K562 (cell line): ENCODE measurements around the gene TMED4. TPM values are rescaled to one million over a fixed set of nuclear protein-coding genes. Genes with fewer than 3 reads are reported as not detected.

Source experiments
- ATF1 ChIP-seq, 2 experiments: fragments of 450-650 bp in 1 of 2; IDR thresholded peaks; 2 replicates each; pipeline ENCODE4 v1.6.1; 2016; ENCODE audit warnings: missing compliant biosample characterization in 1 of 2, missing genetic modification characterization in 1 of 2
- BRD4 ChIP-seq: fragments of 200-600 bp; sonication (generic); IDR thresholded peaks from 2 replicates; pipeline ENCODE4 v1.6.1; 2017; ENCODE audit warnings: inconsistent platforms
- CREB3 ChIP-seq: fragments of 450-650 bp; conservative IDR thresholded peaks from 2 replicates; pipeline ENCODE4 v1.6.1; 2016; ENCODE audit warnings: missing genetic modification characterization, low read depth, mild to moderate bottlenecking, missing compliant biosample characterization, moderate library complexity
- EHMT2 ChIP-seq: fragments of 450-650 bp; IDR thresholded peaks from 2 replicates; pipeline ENCODE4 v1.6.1; 2018; ENCODE audit warnings: antibody characterized with exemption
- KDM4B ChIP-seq, 2 experiments: fragments of 450-650 bp in 1 of 2; sonication (generic) in 1 of 2; IDR thresholded peaks; 2 replicates each; pipeline ENCODE4 v1.6.1; 2016 to 2017; ENCODE audit warnings: borderline replicate concordance in 2 of 2, antibody characterized with exemption in 1 of 2, low read depth in 1 of 2, mild to moderate bottlenecking in 1 of 2
- KHSRP ChIP-seq: fragments of 450-650 bp; IDR thresholded peaks from 2 replicates; pipeline ENCODE4 v1.6.1; 2017
- MEIS2 ChIP-seq: fragments of 450-650 bp; IDR thresholded peaks from 2 replicates; pipeline ENCODE4 v1.6.1; 2014; ENCODE audit warnings: mild to moderate bottlenecking; ENCODE audit not compliant: partially characterized antibody
- NCOA2 ChIP-seq, 2 experiments: fragments of 450-650 bp; IDR thresholded peaks; 2 replicates each; pipeline ENCODE4 v1.6.1; 2018; ENCODE audit warnings: mild to moderate bottlenecking in 2 of 2, moderate library complexity in 1 of 2; ENCODE audit not compliant: partially characterized antibody in 2 of 2
- NFIX ChIP-seq: fragments of 250-450 bp; sonication (Bioruptor Pico); IDR thresholded peaks from 2 replicates; pipeline ENCODE4 v1.4.0; 2020; ENCODE audit warnings: low read depth, mild to moderate bottlenecking, moderate library complexity
- NR2F6 ChIP-seq: fragments of 450-650 bp; formaldehyde crosslinking; IDR thresholded peaks from 2 replicates; pipeline ENCODE4 v1.4.0; 2020; ENCODE audit warnings: mild to moderate bottlenecking
- NRF1 ChIP-seq, 2 experiments: fragments of 450-650 bp; IDR thresholded peaks in 1 of 2; conservative IDR thresholded peaks in 1 of 2; 2 replicates each; pipeline ENCODE4 v1.6.1; 2014; ENCODE audit warnings: mild to moderate bottlenecking in 2 of 2
- PKNOX1 ChIP-seq: fragments of 450-650 bp; IDR thresholded peaks from 2 replicates; pipeline ENCODE4 v1.6.1; 2016
- PTBP1 ChIP-seq: fragments of 200-400 bp; formaldehyde crosslinking; IDR thresholded peaks from 2 replicates; pipeline ENCODE4 v1.6.1; 2017; ENCODE audit warnings: low read depth, low read length
- TBP ChIP-seq: optimal IDR thresholded peaks from 2 replicates; pipeline ENCODE3; 2011; ENCODE audit warnings: low read depth, low read length, improper control_type of control experiment
- ZNF282 ChIP-seq: sonication (generic); formaldehyde crosslinking; IDR thresholded peaks from 2 replicates; pipeline ENCODE4 v1.8.1; 2023; ENCODE audit warnings: missing genetic modification reagents
- ZNF740 ChIP-seq, 3 experiments: fragments of 200-800 bp in 1 of 3; sonication (Bioruptor generic) in 1 of 3; sonication (generic) in 1 of 3; formaldehyde crosslinking in 1 of 3; IDR thresholded peaks; 2 replicates each; pipeline versions ENCODE4 v1.6.1 to v1.8.0; 2016 to 2022; ENCODE audit warnings: mild to moderate bottlenecking in 2 of 3, missing compliant biosample characterization in 2 of 3, missing genetic modification characterization in 2 of 3, missing genetic modification reagents in 1 of 3
- polyA plus RNA-seq, 8 experiments: library from polyadenylated mRNA; depleted of rRNA in 4 of 8; stranded (reverse) in 5 of 8; unstranded in 3 of 8; fragments of >200 nt; fragmentation: Nextera tagmentation in 2 of 8; fragmentation: Illumina TruSeq in 1 of 8; extraction: Ambion mirVana in 2 of 8; extraction: Trizol in 1 of 8; gene quantifications; 2 replicates each; pipeline versions ENCODE4 v1.2.1 to v1.2.3, GENCODE V29; 2011 to 2014; ENCODE audit warnings: inconsistent platforms in 1 of 8, missing spikeins in 1 of 8
- total RNA-seq, 7 experiments: library from RNA; depleted of rRNA in 6 of 7; stranded (reverse); fragments of >200 nt in 6 of 7; fragmentation: Illumina TruSeq in 2 of 7; extraction: Trizol in 2 of 7; gene quantifications; 2 replicates each; pipeline versions ENCODE4 v1.2.1 to v1.2.3, GENCODE V29; 2011 to 2021; ENCODE audit warnings: low replicate concordance in 1 of 7
- TF ChIP-seq, protein P1 (sequence below): fragments of 450-650 bp; IDR thresholded peaks from 2 replicates; pipeline ENCODE4 v1.6.1; 2017; ENCODE audit warnings: antibody characterized with exemption
- TF ChIP-seq, protein P2 (sequence below): fragments of 450-650 bp; IDR thresholded peaks from 2 replicates; pipeline ENCODE4 v1.6.1; 2016; ENCODE audit warnings: mild to moderate bottlenecking

The TMED4 gene
- total and polyA plus RNA-seq, 9 of the 15 experiments (the other 6 are each of a cell fraction or from before 2014, with no cell fraction given): 20.3 to 64.0 (median 42.1) TPM

DNA sequence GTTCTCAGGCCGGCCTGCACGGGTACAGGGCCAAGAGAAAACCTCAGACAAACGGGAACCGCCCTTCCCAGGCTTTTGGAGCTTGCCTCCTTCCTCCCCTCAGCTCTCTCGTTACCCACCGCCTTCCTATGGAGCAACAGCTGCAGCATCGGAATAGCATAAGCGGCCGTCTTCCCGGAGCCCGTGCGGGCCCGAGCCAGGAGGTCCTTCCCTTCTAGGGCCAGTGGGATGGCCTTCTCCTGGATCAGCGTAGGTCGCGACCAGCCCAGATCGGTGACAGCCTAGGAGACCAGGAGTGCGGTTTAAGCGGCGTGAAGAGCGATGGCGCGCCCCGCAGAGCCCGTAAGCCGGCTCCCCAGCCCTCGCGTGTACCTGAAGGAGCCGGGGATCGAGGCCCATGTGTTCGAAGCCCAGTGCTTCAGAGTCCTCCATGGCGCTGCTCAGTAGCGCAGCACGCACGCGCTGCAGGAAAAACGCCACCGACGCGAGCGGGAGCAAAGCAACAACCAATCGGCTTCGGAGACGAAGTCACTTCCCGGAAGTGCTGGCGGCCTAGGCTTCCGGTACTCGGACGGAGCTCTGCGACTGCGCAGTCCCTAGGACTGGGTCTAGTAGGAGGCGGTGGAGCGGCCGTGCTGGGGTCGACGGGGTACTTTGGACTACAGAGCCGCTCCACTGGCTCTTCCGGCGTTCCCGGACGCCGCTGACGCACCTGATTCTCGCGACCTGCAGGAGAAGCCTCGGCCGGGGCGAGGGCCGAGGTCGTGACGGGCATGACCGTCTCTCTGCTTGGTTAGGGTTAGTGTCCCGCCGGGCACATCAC is 8.4 kb downstream of the TMED4 start, which contains the start of gene DDX56 (continued):
- TF ChIP-seq PKNOX1 (0 out of 2 replicates have a peak, but pooled peaks have one; percentile 31), PTBP1 (no peak), NRF1 (conservative IDR thresholded peaks at IDR 0.05 in 1 of 2, IDR thresholded peaks at IDR 0.05 in 1 of 2) (peak; percentile 96 to 97), BRD4 (peak; percentile 64; the same call in 1 of the 2 replicates), TBP (peak; percentile 74), EHMT2 (peak; percentile 82; the same call in 1 of the 2 replicates), NCOA2 (IDR thresholded peaks at IDR 0.05; ENCODE audit: partially characterized antibody in 2 of 2) (no peak), NR2F6 (CRISPR knock-in tag) (no peak), CREB3 (tag) (0 out of 2 replicates have a peak, but pooled peaks have one; percentile 44), KHSRP (no peak), KDM4B (IDR thresholded peaks at IDR 0.05; ENCODE audit: borderline replicate concordance in 2 of 2, low read depth in 1 of 2) (peak in 1 of 2 experiments; percentile 76; a peak in 1 of 4 replicates), MEIS2 (peak; percentile 69), NFIX (CRISPR knock-in tag) (no peak), ZNF282 (CRISPR knock-in tag) (no peak), ZNF740 (CRISPR knock-in tag; IDR thresholded peaks at IDR 0.05) (no peak), ZNF740 (tag; IDR thresholded peaks at IDR 0.05) (no peak), ATF1 (CRISPR knock-in tag; IDR thresholded peaks at IDR 0.05) (no peak), ATF1 (tag; IDR thresholded peaks at IDR 0.05) (peak; percentile 91)
- TF ChIP-seq, protein P1, sequence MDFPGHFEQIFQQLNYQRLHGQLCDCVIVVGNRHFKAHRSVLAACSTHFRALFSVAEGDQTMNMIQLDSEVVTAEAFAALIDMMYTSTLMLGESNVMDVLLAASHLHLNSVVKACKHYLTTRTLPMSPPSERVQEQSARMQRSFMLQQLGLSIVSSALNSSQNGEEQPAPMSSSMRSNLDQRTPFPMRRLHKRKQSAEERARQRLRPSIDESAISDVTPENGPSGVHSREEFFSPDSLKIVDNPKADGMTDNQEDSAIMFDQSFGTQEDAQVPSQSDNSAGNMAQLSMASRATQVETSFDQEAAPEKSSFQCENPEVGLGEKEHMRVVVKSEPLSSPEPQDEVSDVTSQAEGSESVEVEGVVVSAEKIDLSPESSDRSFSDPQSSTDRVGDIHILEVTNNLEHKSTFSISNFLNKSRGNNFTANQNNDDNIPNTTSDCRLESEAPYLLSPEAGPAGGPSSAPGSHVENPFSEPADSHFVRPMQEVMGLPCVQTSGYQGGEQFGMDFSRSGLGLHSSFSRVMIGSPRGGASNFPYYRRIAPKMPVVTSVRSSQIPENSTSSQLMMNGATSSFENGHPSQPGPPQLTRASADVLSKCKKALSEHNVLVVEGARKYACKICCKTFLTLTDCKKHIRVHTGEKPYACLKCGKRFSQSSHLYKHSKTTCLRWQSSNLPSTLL: peak; percentile 95
- TF ChIP-seq, protein P2, sequence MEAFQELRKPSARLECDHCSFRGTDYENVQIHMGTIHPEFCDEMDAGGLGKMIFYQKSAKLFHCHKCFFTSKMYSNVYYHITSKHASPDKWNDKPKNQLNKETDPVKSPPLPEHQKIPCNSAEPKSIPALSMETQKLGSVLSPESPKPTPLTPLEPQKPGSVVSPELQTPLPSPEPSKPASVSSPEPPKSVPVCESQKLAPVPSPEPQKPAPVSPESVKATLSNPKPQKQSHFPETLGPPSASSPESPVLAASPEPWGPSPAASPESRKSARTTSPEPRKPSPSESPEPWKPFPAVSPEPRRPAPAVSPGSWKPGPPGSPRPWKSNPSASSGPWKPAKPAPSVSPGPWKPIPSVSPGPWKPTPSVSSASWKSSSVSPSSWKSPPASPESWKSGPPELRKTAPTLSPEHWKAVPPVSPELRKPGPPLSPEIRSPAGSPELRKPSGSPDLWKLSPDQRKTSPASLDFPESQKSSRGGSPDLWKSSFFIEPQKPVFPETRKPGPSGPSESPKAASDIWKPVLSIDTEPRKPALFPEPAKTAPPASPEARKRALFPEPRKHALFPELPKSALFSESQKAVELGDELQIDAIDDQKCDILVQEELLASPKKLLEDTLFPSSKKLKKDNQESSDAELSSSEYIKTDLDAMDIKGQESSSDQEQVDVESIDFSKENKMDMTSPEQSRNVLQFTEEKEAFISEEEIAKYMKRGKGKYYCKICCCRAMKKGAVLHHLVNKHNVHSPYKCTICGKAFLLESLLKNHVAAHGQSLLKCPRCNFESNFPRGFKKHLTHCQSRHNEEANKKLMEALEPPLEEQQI: no peak
